NCI-H510A (cell line): ENCODE measurements around the gene ZNF778.
A peak's percentile ranks its signal among the peaks of the same experiment; 100 is the strongest.

Experiments
- DNase-seq: peaks from one replicate; lab custom pipeline; 2025; lab: John Stamatoyannopoulos, UW

The ZNF778 gene

DNA sequence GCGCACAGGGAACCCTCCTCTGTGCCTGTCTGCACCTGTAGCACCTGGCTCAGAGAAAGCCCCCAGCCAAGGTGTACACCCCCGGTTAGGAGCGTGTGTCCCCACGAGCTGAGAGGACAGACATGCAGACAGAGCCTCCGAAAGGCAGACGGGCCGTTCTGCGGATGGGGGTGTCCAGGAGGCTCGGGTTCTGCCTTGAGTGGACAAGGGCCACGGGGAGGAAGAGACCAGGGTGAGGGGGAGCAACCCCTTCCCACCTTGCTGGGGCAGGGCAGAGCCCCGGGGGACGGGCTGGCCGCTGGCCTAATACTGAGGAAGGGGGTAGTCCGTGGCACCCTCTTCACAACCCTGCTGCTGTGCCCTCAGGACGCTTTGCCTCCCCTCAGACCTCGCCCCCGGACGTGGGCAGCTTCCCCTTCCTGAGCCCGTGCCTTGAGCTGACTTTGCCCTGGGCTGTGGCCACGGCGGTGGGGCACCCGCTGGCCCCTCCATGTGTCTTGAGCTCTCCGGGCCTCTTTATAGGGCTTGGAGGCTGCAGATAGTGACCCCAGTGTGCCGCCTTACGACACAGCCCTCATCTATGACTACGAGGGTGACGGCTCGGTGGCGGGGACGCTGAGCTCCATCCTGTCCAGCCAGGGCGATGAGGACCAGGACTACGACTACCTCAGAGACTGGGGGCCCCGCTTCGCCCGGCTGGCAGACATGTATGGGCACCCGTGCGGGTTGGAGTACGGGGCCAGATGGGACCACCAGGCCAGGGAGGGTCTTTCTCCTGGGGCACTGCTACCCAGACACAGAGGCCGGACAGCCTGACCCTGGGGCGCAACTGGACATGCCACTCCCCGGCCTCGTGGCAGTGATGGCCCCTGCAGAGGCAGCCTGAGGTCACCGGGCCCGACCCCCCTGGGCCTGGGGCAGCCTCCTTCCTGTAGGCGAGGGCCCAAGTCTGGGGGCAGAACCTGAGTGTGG, 22.9 kb upstream of the ZNF778 start:
- no peak for DNase-seq

DNA sequence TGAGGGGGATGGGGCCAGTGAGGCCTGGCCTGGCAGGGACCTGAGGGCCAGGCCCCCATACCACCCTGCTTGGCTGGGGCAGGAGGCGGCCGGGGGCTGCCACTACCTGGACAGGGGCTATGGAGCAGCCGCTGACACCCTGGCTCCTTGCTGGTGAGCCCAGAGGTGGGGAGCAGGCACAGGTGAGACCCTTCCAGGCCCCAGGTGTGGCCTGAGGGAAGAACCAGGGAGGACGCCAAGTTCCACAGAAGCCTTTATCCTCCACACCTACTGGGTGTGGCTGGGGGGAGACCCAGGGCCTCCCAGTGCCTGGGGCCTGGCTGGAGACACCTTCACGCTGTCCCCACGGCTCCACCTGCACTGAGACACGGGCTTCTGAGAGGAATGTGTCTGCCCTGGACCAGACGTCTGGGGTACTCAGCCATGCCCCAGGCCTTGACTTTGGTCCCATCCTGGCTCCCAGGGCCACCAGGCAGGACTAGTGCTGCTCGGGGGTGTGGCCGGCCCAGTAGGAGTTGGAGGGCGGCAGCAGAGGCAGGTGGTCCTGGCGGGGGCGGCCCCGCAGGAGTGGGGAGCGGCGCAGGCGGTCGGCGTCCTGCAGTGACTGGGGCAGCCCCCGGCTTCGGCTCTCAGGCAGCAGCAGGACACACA, 21.9 kb upstream of the ZNF778 start:
- no peak for DNase-seq

DNA sequence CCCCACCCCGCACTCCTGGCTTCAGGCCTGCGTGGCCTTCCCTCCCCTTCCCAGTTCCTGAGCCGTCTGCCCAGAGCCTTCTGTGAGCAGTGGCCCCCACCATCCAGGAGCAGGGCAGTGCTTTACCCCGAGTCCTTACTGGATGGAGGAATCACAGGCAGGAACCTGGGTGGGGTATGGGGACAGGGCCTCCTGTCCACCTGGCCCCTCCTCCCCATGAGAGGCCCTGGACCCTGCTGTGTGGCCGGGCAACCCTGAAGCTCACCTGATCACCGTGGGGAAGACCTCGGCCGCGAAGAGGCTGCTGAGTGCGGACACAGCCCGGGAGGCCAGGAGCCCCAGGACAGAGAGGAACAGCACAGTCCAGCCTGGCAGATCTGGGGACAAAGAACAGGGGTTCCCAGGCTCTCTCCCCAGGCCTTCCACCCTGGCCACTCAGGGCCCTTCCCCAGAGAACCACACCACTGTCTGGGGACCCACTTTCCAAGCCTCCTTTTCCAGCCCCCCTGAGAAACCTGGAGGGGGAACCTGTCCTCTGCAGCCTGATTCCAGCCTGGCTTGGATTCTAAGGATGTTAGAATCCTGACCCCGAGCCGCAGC, 20.4 kb upstream of the ZNF778 start:
- no peak for DNase-seq

DNA sequence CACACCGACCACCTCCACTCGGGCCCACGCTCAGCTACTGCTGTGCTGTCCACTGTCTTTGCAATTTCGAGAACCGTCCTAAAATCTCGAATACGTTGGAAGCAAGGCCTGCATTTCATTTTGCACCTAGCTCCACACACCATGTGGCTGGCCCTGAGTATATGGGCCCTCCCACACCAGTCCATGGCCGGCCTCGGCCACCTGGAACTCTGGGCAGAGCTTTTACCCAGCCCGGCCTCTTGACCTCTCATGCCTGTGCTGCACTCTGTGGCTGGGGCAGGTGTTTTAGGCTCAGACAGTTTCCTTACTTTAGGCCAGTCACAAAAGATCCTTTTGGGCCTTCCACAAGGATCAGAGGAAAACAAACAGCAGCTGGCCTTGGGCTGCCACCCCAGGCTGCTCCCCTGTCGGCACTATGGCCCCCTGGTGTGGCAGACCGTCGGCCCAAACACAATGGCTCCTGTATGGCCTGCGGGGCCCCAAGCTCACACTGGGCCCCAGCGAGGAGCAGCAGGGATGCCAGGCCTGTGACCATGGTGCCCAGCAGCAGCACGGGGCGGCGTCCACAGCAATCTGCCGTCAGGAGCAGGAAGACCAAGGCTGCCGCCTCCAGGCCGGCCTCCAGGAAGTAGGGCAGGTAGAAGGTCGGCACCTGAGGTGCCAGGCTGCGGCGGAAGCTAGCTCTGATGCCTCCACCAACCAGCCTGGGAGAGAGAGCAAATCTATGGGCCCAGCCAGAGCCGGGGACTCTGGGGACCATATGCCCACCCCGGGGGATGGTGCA, 19.7 kb upstream of the ZNF778 start:
- no peak for DNase-seq

DNA sequence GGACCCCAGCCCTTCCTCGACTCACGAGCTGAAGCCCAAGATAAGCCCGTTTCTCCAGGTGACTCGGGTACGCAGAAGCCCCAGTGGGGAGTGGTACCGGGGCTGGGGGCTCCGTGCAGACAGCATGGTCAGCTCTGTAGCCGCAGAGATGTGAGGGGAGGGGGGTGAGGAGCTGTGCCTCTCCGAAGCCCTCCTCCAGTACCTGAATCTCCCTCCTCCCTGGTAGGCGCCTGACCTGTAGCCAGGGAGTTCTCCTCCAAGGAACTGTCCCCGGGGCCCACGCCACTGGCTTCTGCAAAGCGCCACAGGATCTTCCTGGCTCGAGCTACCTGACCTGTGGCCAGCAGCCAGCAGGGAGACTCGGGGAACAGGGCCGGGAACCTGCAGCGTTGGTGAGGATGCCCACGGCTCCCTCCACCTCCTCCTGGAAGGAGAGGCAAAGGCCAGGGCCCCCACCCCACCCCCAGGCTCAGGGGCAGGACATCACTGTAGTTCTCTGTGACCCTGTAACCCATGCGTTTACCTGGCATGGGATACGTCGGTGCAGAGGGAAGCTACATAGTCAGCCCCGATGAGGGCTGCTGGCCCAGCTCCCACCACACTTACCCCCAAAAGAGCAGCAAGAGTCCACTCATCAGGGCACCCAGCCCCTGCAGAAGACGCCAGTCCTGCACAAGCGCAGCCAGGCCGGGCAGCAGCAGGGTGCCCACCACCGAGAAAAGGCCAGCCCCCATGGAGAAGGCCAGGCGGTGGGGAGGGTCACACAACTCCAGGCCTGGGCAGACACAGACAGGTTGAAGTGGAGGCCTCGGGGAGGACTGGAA, 18.9 kb upstream of the ZNF778 start:
- no peak for DNase-seq

DNA sequence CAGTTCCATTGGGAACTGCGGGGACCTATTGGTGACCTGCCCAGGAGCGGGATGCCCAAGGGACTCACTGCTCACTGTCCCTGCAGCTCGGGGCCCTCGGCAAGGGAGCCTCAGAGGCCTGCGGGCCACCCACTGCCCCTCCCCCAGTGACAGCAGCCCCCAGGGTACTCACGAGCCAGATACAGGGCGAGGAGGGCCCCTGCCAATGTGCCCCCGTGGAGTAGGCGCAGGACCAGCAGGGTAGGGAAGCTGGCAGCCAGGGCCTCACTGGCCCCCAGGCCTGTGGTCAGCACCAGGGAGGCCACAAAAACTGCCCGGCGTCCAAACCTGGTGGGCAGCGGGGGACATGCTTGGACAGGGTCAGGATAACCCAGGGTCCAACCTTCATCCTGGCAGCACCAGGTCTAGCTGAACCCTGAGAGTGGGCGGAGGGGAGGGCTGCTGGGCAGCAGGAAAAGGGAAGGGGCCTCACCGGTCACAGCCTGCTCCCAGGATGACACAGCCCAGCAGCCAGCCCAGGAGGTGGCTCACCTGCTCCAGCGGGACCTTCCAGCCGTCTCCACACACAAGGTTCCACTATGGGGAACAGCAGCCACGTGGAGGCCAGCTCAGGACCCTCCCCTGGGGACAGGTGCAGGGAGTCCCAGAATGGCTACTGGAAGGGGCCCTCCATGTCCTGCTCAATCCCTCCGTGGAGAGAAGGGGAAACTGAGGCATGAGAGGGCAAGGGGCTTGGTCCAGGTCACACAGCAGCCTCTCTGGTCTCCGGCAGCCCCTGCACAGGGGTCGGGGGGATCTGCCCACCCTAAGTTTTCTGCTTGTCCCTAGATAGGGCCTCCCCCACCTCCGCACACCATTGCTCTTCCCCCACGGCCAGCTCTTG, 18.0 kb upstream of the ZNF778 start:
- DNase-seq: no peak

DNA sequence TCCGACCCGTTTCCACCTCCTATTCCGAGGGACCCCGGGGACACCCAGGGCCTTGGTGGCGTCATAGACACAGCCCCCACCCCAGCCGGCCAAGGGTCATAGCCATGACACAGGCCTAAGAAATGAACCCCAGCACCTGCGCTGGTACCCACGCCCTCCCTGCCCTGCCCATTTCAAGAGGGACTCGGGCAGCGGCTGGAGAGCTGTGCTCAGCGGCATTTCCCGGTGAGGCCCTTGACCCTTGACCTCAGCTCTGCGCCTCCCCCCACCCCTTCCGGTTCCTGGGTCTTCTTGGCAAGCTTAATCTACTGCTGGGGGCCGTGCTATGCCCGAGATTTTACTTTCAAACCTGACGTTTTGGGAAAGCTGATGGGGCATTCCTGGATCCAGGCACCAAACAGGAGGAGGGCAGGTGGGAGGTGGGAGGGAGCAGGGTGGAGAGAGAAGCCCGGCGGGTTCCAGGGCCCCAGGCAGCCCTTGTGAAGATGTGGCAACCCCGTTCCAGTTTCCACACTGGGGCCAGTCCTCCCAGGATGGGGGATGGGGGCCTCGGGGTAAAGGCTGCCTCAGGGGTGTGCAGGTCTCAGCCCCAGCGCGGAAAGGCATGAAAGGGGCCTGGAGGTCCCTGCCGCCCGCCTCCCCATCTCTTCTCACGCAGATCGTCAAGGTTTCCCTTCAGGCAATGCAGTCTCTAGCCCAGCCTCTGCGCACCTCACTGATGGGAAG, 17.2 kb upstream of the ZNF778 start, which contains the start of gene SLC22A31:
Gene SLC22A31, minus strand, starts transcription at position 414 of the 726 bp plus-strand sequence. Its CDS starts 36 bp downstream, at position 378.
- no peak for DNase-seq

DNA sequence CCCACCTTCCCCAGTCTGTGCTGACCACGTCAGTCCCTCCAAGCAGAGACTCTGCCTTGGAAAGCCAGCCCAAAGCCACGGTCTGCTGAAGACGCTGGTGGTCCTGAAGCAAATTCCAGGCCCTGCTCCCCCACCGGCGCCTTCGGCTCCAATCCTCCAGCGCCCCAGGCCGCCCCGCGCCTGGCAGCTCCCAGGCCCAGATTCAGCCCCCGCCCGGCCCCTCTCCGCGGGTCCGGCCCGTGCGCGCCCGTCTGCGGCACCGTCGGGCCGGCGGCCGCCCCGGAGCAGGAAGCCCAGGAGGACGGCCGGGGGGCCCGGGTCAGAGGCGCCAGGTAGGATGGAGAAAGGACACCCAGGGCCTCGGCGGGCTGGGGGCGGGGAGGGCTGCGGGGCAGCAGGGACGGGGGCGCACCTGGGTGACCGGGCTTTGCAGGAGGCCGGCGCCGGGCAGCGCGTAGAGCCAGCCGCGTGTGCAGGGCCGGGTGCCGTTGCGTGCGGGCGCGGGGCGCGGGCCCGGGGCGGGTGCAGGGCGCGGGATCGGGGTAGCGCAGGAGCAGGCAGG, 16.6 kb upstream of the ZNF778 start:
- no peak for DNase-seq

DNA sequence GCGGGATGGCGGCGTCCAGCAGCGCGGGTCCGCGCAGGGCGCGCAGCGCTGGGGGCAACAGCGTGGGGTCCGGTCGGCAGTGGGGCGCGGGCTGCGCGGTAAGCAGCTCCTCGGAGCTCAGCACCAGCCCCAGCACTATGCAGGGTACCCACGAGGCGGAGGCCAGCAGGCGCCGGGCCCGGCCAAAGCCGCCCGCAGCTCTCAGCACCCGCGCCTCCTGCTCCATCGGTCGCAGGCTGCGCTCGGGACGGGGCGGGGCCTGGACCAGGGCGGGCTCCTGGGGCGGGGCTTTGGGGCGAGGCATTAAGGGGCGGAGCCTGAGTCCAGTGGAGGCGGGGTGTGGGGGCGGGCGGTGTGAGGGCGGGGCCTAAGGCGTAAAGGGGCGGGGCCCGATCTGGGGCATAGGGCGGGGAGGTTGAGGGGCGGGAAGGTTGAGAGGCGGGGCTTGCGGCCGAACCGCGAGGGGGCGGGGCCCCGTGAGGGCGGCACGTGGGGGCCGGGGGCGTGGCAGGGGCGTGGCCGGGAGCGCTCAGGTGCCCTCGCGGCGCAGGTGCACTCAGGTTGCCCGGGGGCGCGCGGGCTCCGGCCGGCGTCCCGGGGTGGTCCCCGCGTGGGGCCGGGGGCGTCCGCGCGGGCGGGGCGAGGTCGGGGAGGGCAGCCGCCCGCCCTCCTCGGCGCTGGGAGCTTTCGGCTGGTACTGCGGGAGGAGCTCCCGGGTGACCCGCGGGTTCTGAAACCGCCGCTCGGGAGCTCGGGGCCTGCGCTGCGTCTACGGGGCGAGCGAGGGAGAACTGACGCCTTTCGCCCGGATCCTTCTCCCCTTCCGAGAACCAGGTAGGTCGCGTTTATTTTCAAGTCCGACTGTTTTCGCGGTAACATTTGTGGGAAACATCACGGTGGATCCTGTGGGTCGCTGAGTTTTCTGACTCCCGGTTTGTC, 15.8 kb upstream of the ZNF778 start:
- peak; percentile 43 for DNase-seq

DNA sequence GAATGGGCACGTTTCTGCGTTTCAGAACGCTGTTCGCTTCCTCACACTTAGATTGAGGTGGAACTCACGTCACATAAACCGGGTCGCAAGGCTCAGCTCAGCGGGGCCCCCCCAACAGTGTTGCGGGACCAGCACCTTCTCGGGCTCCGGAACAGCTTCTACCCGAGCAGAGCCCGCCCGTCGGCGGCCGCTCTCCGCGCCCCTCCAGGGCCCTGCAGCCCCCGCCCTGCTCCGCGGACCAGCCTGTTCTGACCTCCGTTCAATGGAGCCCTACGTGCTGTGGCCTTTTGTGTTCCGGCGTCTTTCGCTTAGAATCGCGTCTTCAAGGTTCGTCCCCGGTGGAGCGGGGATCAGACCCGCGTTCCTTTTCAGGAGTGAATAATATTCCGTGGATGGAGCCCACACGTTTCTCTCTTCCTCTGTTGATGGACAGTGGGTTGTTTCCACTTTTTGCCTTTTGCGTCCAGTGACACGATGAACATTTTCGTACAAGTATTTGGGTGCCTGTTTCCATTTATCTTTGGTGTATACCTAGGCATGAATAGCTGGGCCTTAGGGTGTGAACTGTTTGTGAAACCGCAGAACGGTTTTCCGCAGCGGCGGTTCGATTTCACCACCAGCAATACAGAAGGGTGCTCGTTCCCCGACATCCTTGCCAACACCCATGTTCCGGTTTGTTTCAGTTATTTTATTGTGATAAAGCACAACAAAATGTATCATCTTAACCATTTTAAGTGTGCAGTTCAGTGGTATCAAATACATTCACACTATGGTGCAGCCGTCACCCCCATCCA, 14.9 kb upstream of the ZNF778 start:
- DNase-seq: no peak

DNA sequence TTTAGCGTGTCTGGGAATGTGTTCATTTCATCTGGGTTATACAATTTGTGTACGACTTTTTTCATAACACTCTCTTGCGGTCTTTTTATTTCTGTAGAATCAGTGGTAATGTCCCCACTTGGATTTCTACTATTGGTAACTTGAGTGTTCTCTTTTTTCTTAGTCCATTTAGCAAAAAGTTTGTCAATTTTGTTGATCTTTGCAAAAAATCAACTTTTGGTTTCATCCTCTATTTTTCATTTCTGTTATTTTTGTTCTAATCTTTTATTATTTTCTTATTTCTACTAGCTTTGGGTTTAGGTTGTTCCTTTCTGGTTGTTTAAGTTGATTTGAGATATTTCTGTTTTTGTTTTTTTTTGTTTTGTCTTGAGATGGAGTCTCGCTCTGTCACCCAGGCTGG, 9.5 kb upstream of the ZNF778 start:
- no peak for DNase-seq

DNA sequence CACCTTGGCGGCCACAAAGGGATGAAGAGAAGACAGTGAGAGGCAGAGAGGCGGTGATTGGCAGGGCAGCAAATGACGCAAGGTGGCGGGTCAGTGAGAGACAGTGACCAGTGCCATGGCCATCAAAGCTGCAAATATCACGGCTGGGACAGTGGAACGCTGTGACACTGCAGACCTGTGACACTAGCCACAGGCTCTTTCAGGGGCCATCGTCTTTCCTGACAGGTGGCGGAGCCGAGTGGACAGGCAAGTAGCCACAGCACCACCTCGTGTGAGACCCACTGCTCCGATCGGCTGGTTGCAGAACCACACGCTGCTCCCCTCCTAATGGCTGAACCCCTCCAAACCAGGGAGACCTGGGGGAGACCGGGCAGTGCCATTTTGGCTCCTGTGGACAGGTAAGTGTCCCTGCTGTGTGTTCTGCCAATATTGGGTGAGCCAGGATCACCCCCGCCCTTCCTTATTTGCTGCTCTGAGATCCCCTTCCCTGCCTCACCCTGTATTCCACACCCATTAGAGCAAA, 7.9 kb upstream of the ZNF778 start:
- no peak for DNase-seq

DNA sequence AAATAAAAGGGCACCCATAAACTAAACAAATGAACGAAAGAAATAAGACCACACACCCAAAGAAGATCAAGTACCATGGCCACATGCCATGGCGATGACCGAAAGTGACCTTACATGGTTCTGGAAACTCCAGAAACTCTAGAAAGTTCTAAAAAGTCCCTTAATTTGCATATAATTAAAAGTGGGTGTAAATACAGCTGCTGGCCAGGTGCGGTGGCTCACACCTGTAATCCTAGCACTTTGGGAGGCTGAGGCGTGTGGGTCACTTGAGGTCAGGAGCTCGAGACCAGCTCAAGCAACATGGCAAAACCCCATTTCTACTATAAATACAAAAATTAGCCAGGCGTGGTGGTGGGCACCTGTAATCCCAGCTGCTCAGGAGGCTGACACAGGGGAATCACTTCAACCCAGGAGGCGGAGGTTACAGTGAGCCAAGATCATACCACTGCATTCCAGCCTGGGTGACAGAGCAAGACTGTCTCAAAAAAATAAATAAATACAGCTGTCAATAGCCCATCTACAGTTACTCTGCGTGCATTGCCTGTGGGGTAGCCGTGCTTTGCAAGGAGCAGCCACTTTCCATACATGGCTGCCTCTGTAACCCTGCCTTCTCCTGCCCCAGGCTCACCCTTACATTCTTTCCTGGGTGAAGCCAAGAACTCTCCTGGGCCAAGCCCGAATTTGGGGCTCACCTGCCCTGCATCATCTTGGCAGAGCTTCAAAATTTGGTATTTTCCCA, 7.2 kb upstream of the ZNF778 start:
- no peak for DNase-seq

DNA sequence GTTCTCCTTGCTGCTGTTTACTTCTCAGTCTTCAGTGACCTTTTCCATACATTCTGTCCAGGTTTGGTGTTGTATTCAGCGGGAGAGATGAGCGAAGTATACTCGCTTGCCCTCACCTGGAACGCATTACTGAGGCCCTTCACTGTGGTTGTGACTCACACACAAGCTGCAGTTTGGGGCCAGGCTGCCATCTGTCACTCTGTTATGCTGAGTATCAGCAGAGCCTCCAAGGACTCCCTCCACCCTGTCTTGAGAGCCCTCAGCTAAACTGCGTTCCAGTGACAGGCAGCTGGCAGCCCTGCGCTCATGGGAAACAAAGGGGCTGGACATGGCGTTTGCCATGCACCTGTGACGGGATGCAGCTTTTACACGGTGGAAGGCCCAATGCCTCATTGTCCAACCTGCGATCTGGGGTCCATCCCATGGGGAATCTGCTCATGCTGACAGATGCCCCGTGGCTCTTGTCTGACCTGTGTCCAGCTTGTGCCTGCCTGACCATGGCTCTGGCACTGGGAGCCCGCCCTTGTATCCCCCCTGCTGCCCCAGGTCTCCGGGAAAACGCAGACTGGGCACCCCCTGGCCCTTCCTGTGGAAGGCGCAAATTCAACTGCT, 6.5 kb upstream of the ZNF778 start:
- DNase-seq: no peak

DNA sequence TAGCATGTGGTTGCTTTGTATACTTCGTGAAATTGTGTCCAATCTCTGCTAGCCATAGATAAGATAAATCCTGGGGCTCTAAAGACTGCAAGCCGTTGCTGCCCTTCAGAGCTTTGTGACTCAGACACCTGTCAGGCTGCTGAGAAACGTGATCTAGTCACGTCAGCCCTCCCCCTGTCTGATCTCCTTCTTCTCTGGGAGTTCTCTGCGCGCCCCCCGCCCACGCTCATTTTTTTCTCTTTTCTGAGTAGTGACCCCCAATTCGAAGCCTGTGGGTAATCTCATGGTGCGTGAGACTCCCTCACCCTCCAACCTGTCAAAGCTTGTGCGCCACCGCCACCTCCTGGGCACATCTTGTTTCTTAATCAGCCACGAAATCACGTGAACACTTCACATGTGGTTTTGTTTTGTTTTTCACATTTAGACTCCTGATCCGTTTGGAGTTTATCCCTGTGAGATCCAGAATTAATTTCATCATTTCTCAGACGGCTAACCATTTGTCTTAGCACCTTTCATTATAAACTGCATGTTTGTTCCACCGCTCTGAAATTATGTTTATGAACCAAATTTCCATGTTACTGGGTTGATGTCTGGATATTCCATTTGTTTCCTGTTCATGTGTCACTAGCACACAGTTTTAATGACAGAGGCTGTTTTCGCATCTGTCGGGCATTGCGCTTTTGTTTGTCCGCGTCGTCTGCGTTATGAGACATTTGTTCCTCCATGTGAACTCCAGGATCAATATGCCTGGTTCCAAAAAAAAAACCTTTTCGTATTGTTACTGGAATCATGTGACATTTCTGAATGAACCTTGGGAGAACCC, 977 bp upstream of the ZNF778 start:
- peak; percentile 24 for DNase-seq
